Sigmoid colon (tissue), 7 donors: ENCODE results near the gene TUBGCP3. TPM values are rescaled to one million over a fixed set of nuclear protein-coding genes. Genes with fewer than 3 reads are reported as not detected.

Experiments
- DNase-seq: peaks from one replicate; pipeline ENCODE4 v3.0.0-alpha.2; 2019
- H3K27ac ChIP-seq, 4 donors: fragments of 200-600 bp; sonication (generic); one replicate each; pipeline ENCODE4 v1.5.1; 2016 to 2019; ENCODE audit warnings: mild to moderate bottlenecking in 1 of 4
- H3K27me3 ChIP-seq, 3 donors: fragments of 200-600 bp; sonication (generic); one replicate each; pipeline ENCODE4 v1.5.1; 2019; ENCODE audit warnings: mild to moderate bottlenecking in 1 of 3
- H3K36me3 ChIP-seq, 4 donors: fragments of 200-600 bp; sonication (generic); one replicate each; pipeline ENCODE4 v1.5.1; 2016 to 2019
- H3K4me1 ChIP-seq, 4 donors: fragments of 200-600 bp; sonication (generic); one replicate each; pipeline ENCODE4 v1.5.1; 2017 to 2019
- H3K4me3 ChIP-seq, 4 donors: fragments of 200-600 bp; sonication (generic); one replicate each; pipeline ENCODE4 v1.5.1; 2017 to 2019; ENCODE audit warnings: mild to moderate bottlenecking in 2 of 4, moderate library complexity in 1 of 4
- H3K9me3 ChIP-seq, 4 donors: fragments of 200-600 bp in 3 of 4; sonication (generic) in 3 of 4; one replicate each; pipeline versions ENCODE4 v1.5.1 to v1.6.1; 2013 to 2019
- EP300 ChIP-seq, 4 donors: sonication (generic); formaldehyde crosslinking; IDR thresholded peaks; one replicate each; pipeline ENCODE4 v1.6.1; 2017; ENCODE audit warnings: antibody characterized with exemption in 4 of 4
- POLR2A ChIP-seq, 2 donors: fragments of 450-650 bp; IDR thresholded peaks; one replicate each; pipeline ENCODE4 v1.6.1; 2016; ENCODE audit warnings: antibody characterized with exemption in 2 of 2, mild to moderate bottlenecking in 2 of 2, moderate library complexity in 2 of 2
- POLR2AphosphoS5 ChIP-seq, 4 donors: sonication (generic); formaldehyde crosslinking; IDR thresholded peaks; one replicate each; pipeline ENCODE4 v1.6.1; 2017; ENCODE audit warnings: antibody characterized with exemption in 4 of 4
- WGBS, 2 donors: extraction: QIAGEN DNeasy Blood & Tissue Kit; methylation state at CpG; one replicate each; pipeline ENCODE4 v1.1.7; 2013; 5-methylcytosine and 5-hydroxymethylcytosine counted together
- intact Hi-C: fragments of 100-400 bp; cut with DNase I; formaldehyde crosslinking; loops from one replicate; pipeline ENCODE4 v1.15.1; 2023
- polyA plus RNA-seq, 3 donors: library from polyadenylated mRNA; stranded (reverse); fragments of 200-250 nt; gene quantifications; one replicate each; pipeline ENCODE4 v1.2.3, GENCODE V29; 2013
- total RNA-seq, 4 donors: library from RNA; depleted of rRNA; stranded (reverse); fragments of >200 nt; gene quantifications; one replicate each; pipeline ENCODE4 v1.1.0, GENCODE V29; 2016
- TF ChIP-seq, protein P1 (sequence below), 4 experiments: fragments of 450-650 bp in 3 of 4; fragments of 200-600 bp in 1 of 4; IDR thresholded peaks; one replicate each; pipeline ENCODE4 v1.5.1; 2016 to 2019; ENCODE audit warnings: antibody characterized with exemption in 4 of 4, mild to moderate bottlenecking in 3 of 4, moderate library complexity in 2 of 4
- donor health status: healthy with polysubstance abuse.
- donor health status: Bipolar disorder and iron deficiency.
- donor health status: healthy.

The TUBGCP3 gene
- total and polyA plus RNA-seq, 7 donors: 7.2 to 33.5 (median 23.8) TPM

DNA sequence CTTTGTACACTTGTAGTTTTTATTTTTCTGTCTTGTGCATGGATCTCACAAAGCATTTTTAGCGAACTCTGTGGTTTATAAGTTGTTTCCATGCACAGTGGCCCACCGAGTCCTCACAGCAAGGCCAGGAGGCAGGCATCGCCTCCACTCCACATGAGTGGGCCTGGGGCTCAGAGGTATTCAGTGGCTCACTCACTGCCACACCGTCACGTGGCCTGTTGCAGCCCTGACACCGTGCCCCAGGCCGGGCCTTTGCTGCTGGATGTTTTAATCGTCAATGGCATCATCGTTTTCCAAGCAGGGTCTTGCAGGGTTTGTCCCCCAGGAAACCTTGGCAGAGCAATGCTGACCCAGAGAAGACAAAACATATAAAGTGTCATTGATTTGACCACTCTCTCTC is 152.0 kb downstream of the TUBGCP3 start:
- intact Hi-C loops: no loop called here
- no peaks in the 10 kb centered on the region for H3K36me3 ChIP-seq
- H3K4me1 ChIP-seq: no peaks in the 10 kb centered on the region
- TF ChIP-seq EP300 (IDR thresholded peaks at IDR 0.05) (no peak), POLR2AphosphoS5 (IDR thresholded peaks at IDR 0.05) (no peak), POLR2A (IDR thresholded peaks at IDR 0.05) (no peak)
- TF ChIP-seq, protein P1, sequence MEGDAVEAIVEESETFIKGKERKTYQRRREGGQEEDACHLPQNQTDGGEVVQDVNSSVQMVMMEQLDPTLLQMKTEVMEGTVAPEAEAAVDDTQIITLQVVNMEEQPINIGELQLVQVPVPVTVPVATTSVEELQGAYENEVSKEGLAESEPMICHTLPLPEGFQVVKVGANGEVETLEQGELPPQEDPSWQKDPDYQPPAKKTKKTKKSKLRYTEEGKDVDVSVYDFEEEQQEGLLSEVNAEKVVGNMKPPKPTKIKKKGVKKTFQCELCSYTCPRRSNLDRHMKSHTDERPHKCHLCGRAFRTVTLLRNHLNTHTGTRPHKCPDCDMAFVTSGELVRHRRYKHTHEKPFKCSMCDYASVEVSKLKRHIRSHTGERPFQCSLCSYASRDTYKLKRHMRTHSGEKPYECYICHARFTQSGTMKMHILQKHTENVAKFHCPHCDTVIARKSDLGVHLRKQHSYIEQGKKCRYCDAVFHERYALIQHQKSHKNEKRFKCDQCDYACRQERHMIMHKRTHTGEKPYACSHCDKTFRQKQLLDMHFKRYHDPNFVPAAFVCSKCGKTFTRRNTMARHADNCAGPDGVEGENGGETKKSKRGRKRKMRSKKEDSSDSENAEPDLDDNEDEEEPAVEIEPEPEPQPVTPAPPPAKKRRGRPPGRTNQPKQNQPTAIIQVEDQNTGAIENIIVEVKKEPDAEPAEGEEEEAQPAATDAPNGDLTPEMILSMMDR (IDR thresholded peaks at IDR 0.05): no peak
- peaks cover 0 to 2% (median 0%) of the 10 kb centered on the region in 4 donors for H3K9me3 ChIP-seq
- H3K27ac ChIP-seq: no peak overlapping the region
- no peak for DNase-seq
- H3K4me3 ChIP-seq: no peak overlapping the region
- 86% methylated on average over 9 of the region's 9 CpGs for WGBS, 2 donors
- peaks cover 0 to 15% (median 0%) of the 10 kb centered on the region in 3 donors for H3K27me3 ChIP-seq

Other genes starting within 250 kb of the TUBGCP3 start
- gene SPACA7, start 211.8 kb downstream of the TUBGCP3 start, total RNA-seq: not detected
- not detected for gene SPACA7, start 211.8 kb downstream of the TUBGCP3 start, polyA plus RNA-seq
- 10 to 100 TPM in 2 of 4 donors, 1 to 10 TPM in 2; 9.6 to 22.9 (median 15.9) TPM for gene ATP11A, start 101.9 kb upstream of the TUBGCP3 start, total RNA-seq
- 1 to 10 TPM in 2 of 3 donors, under 1 TPM in 1; 0.69 to 8.5 (median 3.0) TPM for gene ATP11A, start 101.9 kb upstream of the TUBGCP3 start, polyA plus RNA-seq